Breast epithelium (tissue), 4 donors: ENCODE measurements around the gene MORN4. TPM values are rescaled to one million over a fixed set of nuclear protein-coding genes. Genes with fewer than 3 reads are reported as not detected.
"Not testable (repeated sequence)": the region's sequence is repeated elsewhere in the genome, so short reads cannot be mapped to it uniquely, and the experiment has no call there.

Experiments used
- DNase-seq, 2 donors: peaks; one replicate each; pipeline ENCODE4 v3.0.0-alpha.2; 2019; ENCODE audit warnings: low spot score in 2 of 2
- H3K27ac ChIP-seq, 2 donors: fragments of 200-600 bp; sonication (generic) in 1 of 2; one replicate each; pipeline ENCODE4 v1.5.1; 2016 to 2019; ENCODE audit warnings: mild to moderate bottlenecking in 1 of 2
- H3K27me3 ChIP-seq, 2 donors: fragments of 200-600 bp; sonication (generic) in 1 of 2; one replicate each; pipeline versions ENCODE4 v1.5.1 to v1.6.0; 2017 to 2019; ENCODE audit warnings: control low read depth in 1 of 2, mild to moderate bottlenecking in 1 of 2
- H3K36me3 ChIP-seq: fragments of 200-600 bp; one replicate; pipeline ENCODE4 v1.5.1; 2019
- H3K4me1 ChIP-seq, 2 donors: fragments of 200-600 bp; sonication (generic); one replicate each; pipeline ENCODE4 v1.5.1; 2016 to 2019; ENCODE audit warnings: control low read depth in 1 of 2
- H3K4me3 ChIP-seq, 3 donors: fragments of 200-600 bp; sonication (generic); 1 replicate in 2 of 3; 2 replicates in 1 of 3; pipeline ENCODE4 v1.5.1; 2016 to 2019; ENCODE audit warnings: mild to moderate bottlenecking in 3 of 3, moderate library complexity in 2 of 3
- H3K9me3 ChIP-seq, 2 donors: fragments of 200-600 bp; sonication (generic) in 1 of 2; one replicate each; pipeline ENCODE4 v1.5.1; 2016 to 2019; ENCODE audit warnings: control low read depth in 1 of 2
- POLR2A ChIP-seq: fragments of 450-650 bp; IDR thresholded peaks from one replicate; pipeline ENCODE4 v1.6.1; 2016; ENCODE audit warnings: antibody characterized with exemption, mild to moderate bottlenecking, moderate library complexity
- POLR2AphosphoS5 ChIP-seq, 3 donors: sonication (generic); formaldehyde crosslinking; IDR thresholded peaks; one replicate each; pipeline ENCODE4 v1.6.1; 2017; ENCODE audit warnings: antibody characterized with exemption in 3 of 3
- intact Hi-C: fragments of 100-400 bp; cut with DNase I; formaldehyde crosslinking; loops from one replicate; pipeline ENCODE4 v1.15.1; 2023; ENCODE audit warnings: low total_unique reads
- total RNA-seq, 3 donors: library from RNA; depleted of rRNA; stranded (reverse); fragments of >200 nt; gene quantifications; one replicate each; pipeline ENCODE4 v1.1.0, GENCODE V29; 2016
- TF ChIP-seq, protein P1 (sequence below), 3 donors: fragments of 450-650 bp; IDR thresholded peaks; one replicate each; pipeline ENCODE4 v1.5.1; 2016 to 2017; ENCODE audit warnings: antibody characterized with exemption in 3 of 3, mild to moderate bottlenecking in 3 of 3, moderate library complexity in 3 of 3

The MORN4 gene
- total RNA-seq, 3 donors from 2014 or later: 3.5 to 9.4 (median 6.9) TPM

GRCh38 chr10:97583476-97583875 lies 49.8 kb downstream of the MORN4 start:
- DNase-seq: no peak
- intact Hi-C loops: no loop called here
- TF ChIP-seq, protein P1, sequence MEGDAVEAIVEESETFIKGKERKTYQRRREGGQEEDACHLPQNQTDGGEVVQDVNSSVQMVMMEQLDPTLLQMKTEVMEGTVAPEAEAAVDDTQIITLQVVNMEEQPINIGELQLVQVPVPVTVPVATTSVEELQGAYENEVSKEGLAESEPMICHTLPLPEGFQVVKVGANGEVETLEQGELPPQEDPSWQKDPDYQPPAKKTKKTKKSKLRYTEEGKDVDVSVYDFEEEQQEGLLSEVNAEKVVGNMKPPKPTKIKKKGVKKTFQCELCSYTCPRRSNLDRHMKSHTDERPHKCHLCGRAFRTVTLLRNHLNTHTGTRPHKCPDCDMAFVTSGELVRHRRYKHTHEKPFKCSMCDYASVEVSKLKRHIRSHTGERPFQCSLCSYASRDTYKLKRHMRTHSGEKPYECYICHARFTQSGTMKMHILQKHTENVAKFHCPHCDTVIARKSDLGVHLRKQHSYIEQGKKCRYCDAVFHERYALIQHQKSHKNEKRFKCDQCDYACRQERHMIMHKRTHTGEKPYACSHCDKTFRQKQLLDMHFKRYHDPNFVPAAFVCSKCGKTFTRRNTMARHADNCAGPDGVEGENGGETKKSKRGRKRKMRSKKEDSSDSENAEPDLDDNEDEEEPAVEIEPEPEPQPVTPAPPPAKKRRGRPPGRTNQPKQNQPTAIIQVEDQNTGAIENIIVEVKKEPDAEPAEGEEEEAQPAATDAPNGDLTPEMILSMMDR (IDR thresholded peaks at IDR 0.05): no peak
- no peak for TF ChIP-seq POLR2A
- TF ChIP-seq POLR2AphosphoS5 (IDR thresholded peaks at IDR 0.05): no peak

DNA sequence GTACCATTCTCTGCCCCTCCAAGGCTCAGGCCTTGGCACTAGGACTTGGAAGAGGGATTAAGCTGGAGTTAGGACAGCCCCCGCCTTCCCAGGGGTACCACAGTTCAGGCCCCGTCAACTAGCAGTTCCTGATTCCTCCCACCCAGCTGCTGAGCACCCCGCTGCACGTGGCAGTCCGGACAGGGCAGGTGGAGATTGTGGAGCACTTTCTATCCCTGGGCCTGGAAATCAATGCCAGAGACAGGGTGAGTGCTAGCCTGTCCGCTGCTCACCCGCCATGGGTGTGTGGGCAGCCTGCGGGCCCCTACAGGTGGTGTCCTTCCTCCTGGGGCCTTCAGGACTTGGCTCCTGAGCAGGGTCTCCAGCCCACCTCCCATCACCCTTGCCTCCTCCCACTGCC lies 51.1 kb downstream of the MORN4 start:
- intact Hi-C loops: no loop called here
- H3K9me3 ChIP-seq: no peaks in the 10 kb centered on the region
- no peak for TF ChIP-seq POLR2A
- no peak for TF ChIP-seq POLR2AphosphoS5 (IDR thresholded peaks at IDR 0.05)

More at GRCh38 chr10:97583476-97583875, 49.8 kb downstream of the MORN4 start:
- no peak overlapping the region for H3K4me3 ChIP-seq
- no peaks in the 10 kb centered on the region for H3K36me3 ChIP-seq
- H3K9me3 ChIP-seq: no peaks in the 10 kb centered on the region
- H3K27ac ChIP-seq: no peak overlapping the region
- H3K27me3 ChIP-seq: no peaks in the 10 kb centered on the region
- no peaks in the 10 kb centered on the region for H3K4me1 ChIP-seq

DNA sequence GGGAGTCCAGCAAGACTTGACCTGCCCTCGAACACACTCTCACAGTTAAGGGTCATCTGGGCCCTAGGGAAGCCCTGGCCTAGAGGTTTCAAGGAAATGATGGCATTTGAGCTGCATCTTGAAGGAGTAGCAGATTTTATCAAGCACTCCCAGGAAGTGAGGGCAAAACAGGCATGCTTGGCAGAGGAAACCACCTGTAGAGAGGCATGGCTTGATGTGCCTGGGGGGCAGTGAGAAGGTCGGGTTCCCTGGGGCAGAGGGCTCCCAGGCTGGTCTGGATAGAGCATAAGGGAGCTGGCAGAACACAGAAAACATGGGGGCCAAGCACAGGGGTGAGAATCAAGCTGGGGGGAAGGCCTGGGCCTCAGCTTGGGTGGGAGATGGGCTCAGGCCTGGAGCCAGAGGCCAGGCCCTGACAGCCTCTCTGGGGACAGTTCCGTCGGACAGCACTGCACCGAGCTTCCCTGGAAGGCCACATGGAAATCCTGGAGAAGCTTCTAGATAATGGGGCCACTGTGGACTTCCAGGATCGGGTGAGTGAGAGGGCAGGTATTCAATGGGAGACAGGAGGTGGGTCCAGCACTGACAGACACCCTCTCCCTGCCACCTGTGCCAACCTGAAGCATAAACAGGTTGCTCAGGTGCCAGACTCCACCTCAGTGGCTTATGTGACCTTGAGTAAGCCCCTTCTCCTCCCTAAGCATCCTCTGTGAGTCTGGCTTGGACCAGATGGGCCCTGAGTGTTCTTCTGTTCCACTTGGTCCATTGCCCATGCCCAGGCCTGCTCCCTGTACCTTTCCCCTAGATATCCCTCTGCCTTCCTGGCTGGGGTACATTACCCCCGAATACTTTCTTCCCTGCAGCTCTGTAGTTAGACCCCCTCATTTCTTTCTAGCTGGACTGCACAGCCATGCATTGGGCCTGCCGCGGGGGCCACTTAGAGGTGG lies 52.6 kb downstream of the MORN4 start:
- H3K4me1 ChIP-seq: no peaks in the 10 kb centered on the region
- no peaks in the 10 kb centered on the region for H3K36me3 ChIP-seq
- no peak overlapping the region for H3K27ac ChIP-seq
- H3K9me3 ChIP-seq: no peaks in the 10 kb centered on the region
- no peaks in the 10 kb centered on the region for H3K27me3 ChIP-seq
- H3K4me3 ChIP-seq: no peak overlapping the region
- intact Hi-C loops: no loop called here
- DNase-seq: no peak
- TF ChIP-seq, protein P1 (IDR thresholded peaks at IDR 0.05): no peak
- TF ChIP-seq POLR2AphosphoS5 (IDR thresholded peaks at IDR 0.05): no peak
- no peak for TF ChIP-seq POLR2A

More for the DNA sequence above, 51.1 kb downstream of the MORN4 start:
- no peak for DNase-seq
- H3K27ac ChIP-seq: no peak overlapping the region
- H3K4me3 ChIP-seq: no peak overlapping the region
- H3K4me1 ChIP-seq: no peaks in the 10 kb centered on the region
- no peaks in the 10 kb centered on the region for H3K36me3 ChIP-seq
- no peaks in the 10 kb centered on the region for H3K27me3 ChIP-seq

DNA sequence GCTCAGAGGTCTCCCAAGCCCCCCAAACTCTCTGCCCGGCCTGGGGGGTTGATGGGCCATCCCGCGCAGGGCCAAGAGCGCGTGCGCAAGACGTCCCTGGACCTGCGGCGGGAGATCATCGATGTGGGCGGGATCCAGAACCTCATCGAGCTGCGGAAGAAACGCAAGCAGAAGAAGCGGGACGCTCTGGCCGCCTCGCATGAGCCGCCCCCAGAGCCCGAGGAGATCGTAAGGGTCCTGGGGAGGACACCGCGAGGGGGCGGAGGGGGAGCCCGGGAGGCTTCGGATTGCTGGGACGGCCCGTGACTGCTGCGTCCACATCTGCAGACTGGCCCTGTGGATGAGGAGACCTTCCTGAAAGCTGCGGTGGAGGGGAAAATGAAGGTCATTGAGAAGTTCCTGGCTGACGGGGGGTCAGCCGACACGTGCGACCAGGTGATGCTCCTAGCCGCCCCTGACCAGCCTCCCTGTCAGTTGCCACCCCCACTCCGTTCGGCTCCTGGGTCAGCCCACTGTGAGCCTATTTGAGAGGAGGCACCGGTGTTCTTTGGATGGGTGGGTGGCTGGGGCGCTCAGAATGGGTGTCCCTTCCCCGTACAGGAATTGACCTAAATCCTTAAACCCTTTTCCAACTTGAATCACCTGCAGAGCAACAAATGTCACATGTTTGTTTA lies 55.0 kb downstream of the MORN4 start:
- Histone ChIP-seq H3K36me3 (no peaks in the 10 kb centered on the region), H3K4me3 (peak overlapping the region in 2 of 3 donors; percentile 26 to 42), H3K27ac (no peak overlapping the region), H3K27me3 (no peaks in the 10 kb centered on the region), H3K4me1 (no peaks in the 10 kb centered on the region), H3K9me3 (no peaks in the 10 kb centered on the region)
- no peak for DNase-seq
- TF ChIP-seq, protein P1 (IDR thresholded peaks at IDR 0.05): no peak
- no peak for TF ChIP-seq POLR2A
- TF ChIP-seq POLR2AphosphoS5 (IDR thresholded peaks at IDR 0.05): no peak
- intact Hi-C loops: no loop called here

DNA sequence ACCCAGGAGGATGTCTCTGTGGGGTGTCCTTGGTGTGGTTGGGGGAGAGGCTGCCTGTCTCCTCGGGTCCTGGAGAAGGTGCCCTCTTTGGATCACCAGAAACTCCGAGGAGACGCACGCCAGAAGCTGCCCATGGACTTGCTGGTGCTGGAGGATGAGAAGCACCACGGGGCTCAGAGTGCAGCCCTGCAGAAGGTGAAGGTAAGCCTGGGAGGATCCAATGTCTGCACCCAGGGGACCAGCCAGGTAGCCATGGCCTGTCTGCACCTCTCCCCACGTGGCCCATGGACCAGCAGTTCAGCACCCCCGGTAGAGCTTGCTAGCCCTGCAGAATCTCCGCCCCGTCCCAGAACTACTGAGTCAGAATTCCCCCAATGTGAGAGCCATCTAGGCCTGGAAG lies 55.6 kb downstream of the MORN4 start:
- no peak for TF ChIP-seq POLR2A
- TF ChIP-seq, protein P1 (IDR thresholded peaks at IDR 0.05): no peak
- intact Hi-C loops: no loop called here
- H3K4me1 ChIP-seq: no peaks in the 10 kb centered on the region
- no peak for DNase-seq
- H3K4me3 ChIP-seq: no peak overlapping the region
- H3K36me3 ChIP-seq: no peaks in the 10 kb centered on the region
- H3K27ac ChIP-seq: no peak overlapping the region
- H3K9me3 ChIP-seq: no peaks in the 10 kb centered on the region
- no peaks in the 10 kb centered on the region for H3K27me3 ChIP-seq

DNA sequence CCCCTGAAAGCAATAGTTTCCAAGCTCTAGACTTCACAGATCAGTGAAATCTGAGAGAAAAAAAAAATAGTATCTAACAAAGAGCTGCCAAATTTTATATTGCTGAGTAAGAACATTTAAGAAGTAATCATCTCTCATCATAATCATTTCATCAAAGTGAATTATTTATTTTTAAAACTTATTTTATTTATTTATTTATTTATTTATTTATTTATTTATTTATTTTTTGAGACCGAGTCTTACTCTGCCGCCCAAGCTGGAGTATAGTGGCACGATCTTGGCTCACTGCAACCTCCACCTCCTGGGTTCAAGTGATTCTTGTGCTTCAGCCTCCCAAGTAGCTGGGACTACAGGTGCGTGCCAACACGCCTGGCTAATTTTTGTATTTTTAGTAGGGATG lies 56.8 kb downstream of the MORN4 start:
- H3K4me3 ChIP-seq, H3K36me3 ChIP-seq, H3K4me1 ChIP-seq, DNase-seq, intact Hi-C loops, H3K27ac ChIP-seq, H3K27me3 ChIP-seq, H3K9me3 ChIP-seq: not testable (repeated sequence)
